Aorta (tissue), 5 donors: Measurements from ENCODE around the gene APC. TPM values are rescaled to one million over a fixed set of nuclear protein-coding genes. Genes with fewer than 3 reads are reported as not detected.

Source experiments
- ATAC-seq: fragments of 200-7000 bp; cut with Tn5 transposase; one replicate; pipeline ENCODE4 v1.9.1; 2022; ENCODE audit warnings: moderate library complexity; ENCODE audit not compliant: low FRiP score
- DNase-seq, 2 donors: peaks; one replicate each; pipeline ENCODE4 v3.0.0-alpha.2; 2020
- H3K27ac ChIP-seq, 2 donors: one replicate each; pipeline ENCODE4 v1.5.1; 2013; ENCODE audit warnings: low read length in 2 of 2, mild to moderate bottlenecking in 2 of 2, moderate library complexity in 2 of 2, control low read depth in 1 of 2, inconsistent platforms in 1 of 2, low read depth in 1 of 2
- H3K27me3 ChIP-seq, 2 donors: one replicate each; pipeline ENCODE4 v1.6.1; 2013; ENCODE audit warnings: control low read depth in 1 of 2, low read length in 1 of 2, mild to moderate bottlenecking in 1 of 2, moderate library complexity in 1 of 2; ENCODE audit not compliant: insufficient read depth in 2 of 2, control insufficient read depth in 1 of 2
- H3K36me3 ChIP-seq, 2 donors: one replicate each; pipeline ENCODE4 v1.6.1; 2013; ENCODE audit warnings: control low read depth in 1 of 2, low read length in 1 of 2, mild to moderate bottlenecking in 1 of 2; ENCODE audit not compliant: insufficient read depth in 2 of 2, control insufficient read depth in 1 of 2
- H3K4me1 ChIP-seq, 2 donors: one replicate each; pipeline ENCODE4 v1.6.1; 2013; ENCODE audit warnings: low read length in 2 of 2, control low read depth in 1 of 2, mild to moderate bottlenecking in 1 of 2, moderate library complexity in 1 of 2; ENCODE audit not compliant: insufficient read depth in 2 of 2, control insufficient read depth in 1 of 2
- H3K4me3 ChIP-seq, 2 donors: one replicate each; pipeline ENCODE4 v1.5.1; 2013; ENCODE audit warnings: low read length in 2 of 2, control low read depth in 1 of 2, mild to moderate bottlenecking in 1 of 2
- H3K9me3 ChIP-seq: one replicate; pipeline ENCODE4 v1.6.1; 2013; ENCODE audit warnings: mild to moderate bottlenecking, low read length; ENCODE audit not compliant: control insufficient read depth
- WGBS, 2 donors: extraction: QIAGEN DNeasy Blood & Tissue Kit; methylation state at CpG; one replicate each; pipeline ENCODE4 v1.1.7; 2013; 5-methylcytosine and 5-hydroxymethylcytosine counted together
- intact Hi-C, 2 donors: fragments of 100-400 bp; cut with DNase I; formaldehyde crosslinking; loops; one replicate each; pipeline versions ENCODE4 v1.14.2 to v1.15.0; 2022
- polyA plus RNA-seq, 2 donors: library from polyadenylated mRNA; stranded (reverse); fragments of 200-250 nt; gene quantifications; one replicate each; pipeline ENCODE4 v1.2.3, GENCODE V29; 2013
- total RNA-seq, 2 donors: library from RNA; stranded (reverse); fragmentation: NEBNext Ultra II Directional; extraction: Animal tissue kit (Norgen Biotek cat#: 25700); gene quantifications; one replicate each; pipeline ENCODE4 v1.2.1, GENCODE V29; 2021
- donor health status: healthy with polysubstance abuse.
- donor health status: Bipolar disorder and iron deficiency.
- donor health status: DM: no; HTN: no; CAD: no.
- donor health status: DM: no; HTN: no; CAD: no.
- donor health status: DM: yes; HTN: yes; CAD: no.

Gene APC
- total and polyA plus RNA-seq, 4 donors: 2.8 to 51.6 (median 28.2) TPM

GRCh38 chr5:112732131-112732530 is 5.6 kb upstream of the APC start:
- H3K9me3 ChIP-seq: no peaks in the 10 kb centered on the region
- no peak for DNase-seq
- 65 to 84% methylated on average over 5 of the region's 5 CpGs for WGBS, 2 donors
- H3K27me3 ChIP-seq: no peaks in the 10 kb centered on the region
- H3K36me3 ChIP-seq: no peaks in the 10 kb centered on the region
- H3K4me1 ChIP-seq: peaks cover 0 to 4% of the 10 kb centered on the region in 2 donors
- intact Hi-C loops: loop anchor here in 1 of 2 donors (10.0 kb wide), 1 partner anchor 47 kb away; no protein-coding TSS in a partner anchor
- H3K4me3 ChIP-seq: no peak overlapping the region
- ATAC-seq: no peak
- no peak overlapping the region for H3K27ac ChIP-seq

DNA sequence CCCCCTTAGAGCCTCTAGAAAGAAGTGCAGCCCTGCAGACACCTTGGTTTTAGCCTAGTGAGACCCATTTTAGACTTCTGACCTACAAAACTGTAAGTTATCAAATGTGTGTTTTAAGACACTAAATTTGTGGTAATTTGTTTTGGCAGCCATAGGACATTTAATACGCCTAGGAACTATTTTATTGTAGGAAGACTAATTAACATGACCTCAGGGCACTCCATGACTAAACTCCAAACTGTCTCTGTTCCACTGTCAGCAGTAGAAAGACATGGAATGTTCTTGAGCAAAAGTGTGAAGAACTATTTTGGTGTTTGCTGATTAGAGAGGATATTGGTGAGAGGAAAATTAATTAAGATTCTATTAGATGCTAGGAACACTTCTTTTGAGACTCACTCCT is 4.1 kb upstream of the APC start:
- 65 to 77% methylated on average over 1 of the region's 1 CpG for WGBS, 2 donors

DNA sequence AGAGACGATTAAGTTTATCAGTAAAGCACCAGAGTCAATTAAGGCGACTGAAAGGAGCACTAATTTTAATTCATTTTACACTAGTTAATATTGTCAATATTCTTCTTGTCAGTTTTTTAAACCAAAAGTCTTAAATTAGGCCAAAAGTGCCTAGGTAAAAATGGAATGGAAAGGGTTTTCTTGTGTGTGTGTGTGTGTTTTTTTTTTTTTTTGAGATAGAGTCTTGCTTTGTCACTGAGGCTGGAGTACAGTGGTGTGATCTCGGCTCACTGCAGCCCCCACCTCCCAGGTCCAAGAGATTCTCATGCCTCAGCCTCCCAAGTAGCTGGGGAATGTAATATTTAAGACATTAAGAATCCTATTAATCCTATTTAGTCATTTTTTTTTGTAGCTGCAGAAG is 3.1 kb upstream of the APC start:
- Histone ChIP-seq H3K27ac (no peak overlapping the region), H3K9me3 (no peaks in the 10 kb centered on the region), H3K4me3 (no peak overlapping the region), H3K27me3 (no peaks in the 10 kb centered on the region), H3K4me1 (peaks cover 0 to 4% of the 10 kb centered on the region in 2 donors), H3K36me3 (no peaks in the 10 kb centered on the region)
- DNase-seq (no peak), ATAC-seq (no peak)
- intact Hi-C loops: loop anchor here in 1 of 2 donors (10.0 kb wide), 1 partner anchor 50 kb away; no protein-coding TSS in a partner anchor
- 90 to 96% methylated on average over 3 of the region's 3 CpGs for WGBS, 2 donors

More for the DNA sequence above, 4.1 kb upstream of the APC start:
- peaks cover 0 to 4% of the 10 kb centered on the region in 2 donors for H3K4me1 ChIP-seq
- H3K27ac ChIP-seq: no peak overlapping the region
- H3K9me3 ChIP-seq: no peaks in the 10 kb centered on the region
- intact Hi-C loops: loop anchor here in 1 of 2 donors (10.0 kb wide), 1 partner anchor 49 kb away; no protein-coding TSS in a partner anchor
- H3K27me3 ChIP-seq: no peaks in the 10 kb centered on the region
- DNase-seq (no peak), ATAC-seq (no peak)
- H3K36me3 ChIP-seq: no peaks in the 10 kb centered on the region
- no peak overlapping the region for H3K4me3 ChIP-seq

DNA sequence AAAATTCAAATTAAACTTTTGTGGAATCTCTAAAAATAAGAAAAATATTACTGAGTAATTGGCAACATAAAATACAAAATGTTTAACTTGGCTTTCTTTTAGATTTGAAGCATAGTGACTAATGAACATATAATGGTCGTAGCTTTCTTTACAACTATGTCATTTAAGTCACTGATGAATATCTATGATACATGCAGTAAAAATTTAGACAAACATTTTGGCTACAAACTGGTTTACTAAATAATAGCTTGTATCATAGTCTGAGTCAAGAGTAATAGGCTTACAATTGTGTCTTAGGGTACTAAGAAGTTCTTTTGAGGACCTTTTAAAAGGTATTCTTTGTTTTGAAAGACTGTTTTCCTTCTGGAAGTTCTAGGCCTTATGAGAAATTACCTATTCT is 2.0 kb upstream of the APC start:
- Histone ChIP-seq H3K36me3 (no peaks in the 10 kb centered on the region), H3K4me1 (peaks cover 0 to 4% of the 10 kb centered on the region in 2 donors), H3K27me3 (no peaks in the 10 kb centered on the region), H3K27ac (no peak overlapping the region), H3K4me3 (no peak overlapping the region), H3K9me3 (no peaks in the 10 kb centered on the region)
- WGBS, 2 donors: 4 to 9% methylated on average over 1 of the region's 1 CpG
- intact Hi-C loops: loop anchor here in 1 of 2 donors (10.0 kb wide), 1 partner anchor 51 kb away; no protein-coding TSS in a partner anchor
- DNase-seq: no peak
- ATAC-seq: no peak

DNA sequence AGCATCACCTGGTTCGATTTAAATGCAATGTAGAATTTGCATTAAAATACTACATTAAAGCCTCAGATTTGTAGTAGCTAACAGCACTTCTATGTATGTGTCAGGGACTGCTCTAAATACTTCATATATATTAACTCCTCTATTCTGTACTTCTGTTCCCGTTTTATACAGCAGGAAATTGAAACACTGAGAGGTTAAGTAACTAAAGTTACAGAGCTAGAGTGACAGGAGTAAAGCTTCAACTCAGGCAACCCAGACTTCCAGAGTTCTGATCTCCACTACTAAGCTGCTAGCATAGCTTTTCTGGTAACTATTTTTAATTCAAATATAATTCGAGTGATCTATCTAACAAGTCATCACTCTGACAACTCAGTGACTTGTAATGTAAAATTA is 619 bp upstream of the APC start:
- Histone ChIP-seq H3K36me3 (no peaks in the 10 kb centered on the region), H3K27me3 (no peaks in the 10 kb centered on the region), H3K4me3 (peak overlapping the region; percentile 38 to 93), H3K9me3 (no peaks in the 10 kb centered on the region), H3K27ac (no peak overlapping the region), H3K4me1 (peaks cover 0 to 4% of the 10 kb centered on the region in 2 donors)
- whole genome bisulfite sequencing, 2 donors: 17 to 21% methylated on average over 3 of the region's 3 CpGs
- intact Hi-C loops: loop anchor here in 1 of 2 donors (10.0 kb wide), 1 partner anchor 52 kb away; no protein-coding TSS in a partner anchor
- DNase-seq: no peak
- peak; percentile 11 for ATAC-seq

DNA sequence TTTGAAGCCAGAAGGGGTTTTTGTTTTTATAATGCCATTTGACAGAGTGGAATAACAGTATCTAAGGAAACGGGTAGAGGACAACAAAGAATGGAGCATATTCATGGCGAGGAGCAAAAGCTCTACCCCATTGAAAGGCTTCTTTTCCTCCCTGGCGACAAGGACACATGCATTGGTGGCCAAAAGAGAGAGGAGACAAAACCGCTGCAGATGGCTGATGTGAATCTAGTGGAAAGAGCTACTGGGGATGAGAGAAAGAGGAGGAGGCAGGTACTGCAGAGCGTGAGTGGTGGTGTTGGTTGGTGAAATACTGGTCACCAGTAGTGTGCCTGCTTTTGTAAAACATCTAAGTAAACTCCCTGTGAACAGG is 491 bp downstream of the APC start:
- H3K4me1 ChIP-seq: peaks cover 0 to 4% of the 10 kb centered on the region in 2 donors
- peak; percentile 42 for ATAC-seq
- H3K4me3 ChIP-seq: peak overlapping the region; percentile 38 to 71
- H3K27me3 ChIP-seq: no peaks in the 10 kb centered on the region
- H3K36me3 ChIP-seq: no peaks in the 10 kb centered on the region
- WGBS, 2 donors: 3 to 8% methylated on average over 5 of the region's 5 CpGs
- DNase-seq: no peak
- H3K27ac ChIP-seq: peak overlapping the region in 1 of 2 donors; percentile 71
- no peaks in the 10 kb centered on the region for H3K9me3 ChIP-seq
- intact Hi-C loops: loop anchor here in 1 of 2 donors (10.0 kb wide), 1 partner anchor 53 kb away; no protein-coding TSS in a partner anchor

GRCh38 chr5:112742424-112742823 is 4.7 kb downstream of the APC start:
- H3K27ac ChIP-seq: no peak overlapping the region
- ATAC-seq: no peak
- no peaks in the 10 kb centered on the region for H3K27me3 ChIP-seq
- no peaks in the 10 kb centered on the region for H3K4me1 ChIP-seq
- H3K36me3 ChIP-seq: no peaks in the 10 kb centered on the region
- 95% methylated on average over 3 of the region's 3 CpGs for WGBS, 2 donors
- DNase-seq: no peak
- no peak overlapping the region for H3K4me3 ChIP-seq
- intact Hi-C loops: loop anchor here in 1 of 2 donors (5.0 kb wide), 1 partner anchor 35 kb away; no protein-coding TSS in a partner anchor
- no peaks in the 10 kb centered on the region for H3K9me3 ChIP-seq

DNA sequence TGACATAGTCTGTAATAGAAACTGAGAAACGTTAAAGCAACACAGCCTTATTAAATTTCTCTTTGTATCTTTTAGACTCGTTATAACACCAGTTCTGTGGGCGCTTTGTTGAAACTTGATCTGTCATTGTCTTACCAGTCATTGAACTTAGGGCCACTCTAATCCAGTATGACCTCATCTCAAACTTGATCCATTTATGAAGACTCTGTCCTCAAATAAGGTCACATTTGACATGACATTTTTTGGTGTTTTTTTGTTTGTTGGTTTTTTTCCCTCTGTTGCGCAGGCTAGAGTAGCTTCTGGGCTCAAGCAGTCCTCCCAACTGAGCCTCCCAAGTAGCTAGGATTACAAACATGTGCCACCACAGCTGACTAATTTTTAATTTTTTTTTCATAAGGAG is 5.9 kb downstream of the APC start:
- Histone ChIP-seq H3K9me3 (no peaks in the 10 kb centered on the region), H3K27me3 (no peaks in the 10 kb centered on the region), H3K36me3 (no peaks in the 10 kb centered on the region), H3K4me3 (no peak overlapping the region), H3K4me1 (no peaks in the 10 kb centered on the region), H3K27ac (no peak overlapping the region)
- DNase-seq (no peak), ATAC-seq (no peak)
- intact Hi-C loops: loop anchor here in 1 of 2 donors (5.0 kb wide), 1 partner anchor 36 kb away; no protein-coding TSS in a partner anchor
- WGBS, 2 donors: 95 to 98% methylated on average over 4 of the region's 4 CpGs

- Histone ChIP-seq H3K27ac (no peak overlapping the region), H3K4me1 (peaks cover 0 to 2% of the 10 kb centered on the region in 2 donors), H3K36me3 (no peaks in the 10 kb centered on the region), H3K27me3 (no peaks in the 10 kb centered on the region), H3K9me3 (no peaks in the 10 kb centered on the region), H3K4me3 (no peak overlapping the region)
- intact Hi-C loops: loop anchor here in 1 of 2 donors (10.0 kb wide), 1 partner anchor 48 kb away; no protein-coding TSS in a partner anchor
- WGBS, 2 donors: 2 to 6% methylated on average over 1 of the region's 1 CpG
- no peak for DNase-seq
- no peak for ATAC-seq
Measured at GRCh38 chr5:112752335-112752734, 14.7 kb downstream of the APC start.
